OCI-LY3 (cell line): Measurements from ENCODE around the gene CYP2W1.

Source experiments
- EZH2phosphoT487 ChIP-seq: fragments of 200-600 bp; shearing (Covaris generic); IDR thresholded peaks from 2 replicates; pipeline ENCODE4 v1.6.1; 2018; ENCODE audit warnings: antibody characterized with exemption, mixed run types, low read depth
- TF ChIP-seq, protein P1 (sequence below): fragments of 200-600, 300-600 bp; sonication (generic); IDR thresholded peaks from 2 replicates; pipeline ENCODE4 v1.5.1; 2014; ENCODE audit warnings: antibody characterized with exemption, low read length, low read depth

DNA sequence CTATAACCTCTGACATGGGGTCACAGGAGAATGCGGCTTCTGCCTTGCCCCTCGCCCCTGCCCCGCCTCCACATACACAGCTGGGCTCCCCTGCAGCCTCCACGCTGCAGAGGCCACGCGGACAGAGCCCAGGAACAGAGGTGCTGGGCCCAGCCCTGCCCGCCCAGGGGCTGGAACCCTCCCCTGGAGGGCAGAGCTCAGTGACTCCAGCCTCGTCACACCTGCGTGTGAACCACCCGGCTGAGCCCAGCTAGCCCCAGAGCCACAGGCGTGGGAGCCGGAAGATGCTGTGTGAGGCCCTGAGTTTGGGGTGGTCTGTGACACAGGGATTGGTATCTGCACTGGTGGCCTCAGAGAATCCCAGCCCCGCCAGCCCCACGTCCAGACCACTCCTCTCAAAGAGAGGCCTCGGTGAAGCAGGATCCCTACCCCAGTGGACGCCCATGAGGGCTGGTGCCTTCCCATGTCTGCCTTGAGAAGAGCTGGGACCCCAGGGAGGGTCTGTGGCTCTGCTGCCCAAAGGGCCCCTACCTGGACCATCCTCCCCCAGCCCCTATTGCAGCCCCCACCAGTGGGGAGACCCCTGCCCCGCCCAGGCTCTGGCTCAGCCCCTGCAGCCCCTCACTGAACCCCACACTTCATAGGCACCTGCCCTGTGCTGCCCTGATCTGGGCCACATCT, 20.4 kb upstream of the CYP2W1 start:
- TF ChIP-seq, protein P1, sequence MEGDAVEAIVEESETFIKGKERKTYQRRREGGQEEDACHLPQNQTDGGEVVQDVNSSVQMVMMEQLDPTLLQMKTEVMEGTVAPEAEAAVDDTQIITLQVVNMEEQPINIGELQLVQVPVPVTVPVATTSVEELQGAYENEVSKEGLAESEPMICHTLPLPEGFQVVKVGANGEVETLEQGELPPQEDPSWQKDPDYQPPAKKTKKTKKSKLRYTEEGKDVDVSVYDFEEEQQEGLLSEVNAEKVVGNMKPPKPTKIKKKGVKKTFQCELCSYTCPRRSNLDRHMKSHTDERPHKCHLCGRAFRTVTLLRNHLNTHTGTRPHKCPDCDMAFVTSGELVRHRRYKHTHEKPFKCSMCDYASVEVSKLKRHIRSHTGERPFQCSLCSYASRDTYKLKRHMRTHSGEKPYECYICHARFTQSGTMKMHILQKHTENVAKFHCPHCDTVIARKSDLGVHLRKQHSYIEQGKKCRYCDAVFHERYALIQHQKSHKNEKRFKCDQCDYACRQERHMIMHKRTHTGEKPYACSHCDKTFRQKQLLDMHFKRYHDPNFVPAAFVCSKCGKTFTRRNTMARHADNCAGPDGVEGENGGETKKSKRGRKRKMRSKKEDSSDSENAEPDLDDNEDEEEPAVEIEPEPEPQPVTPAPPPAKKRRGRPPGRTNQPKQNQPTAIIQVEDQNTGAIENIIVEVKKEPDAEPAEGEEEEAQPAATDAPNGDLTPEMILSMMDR = no peak
- no peak for TF ChIP-seq EZH2phosphoT487
